IPS DF 4.7 (cell line): Measurements from ENCODE around the gene NKX6-2.

Source experiments
- DNase-seq: peaks from one replicate; pipeline ENCODE4 v3.0.0-alpha.2; 2013; ENCODE audit warnings: low spot score; ENCODE audit errors: extremely low read depth

The NKX6-2 gene

GRCh38 chr10:132738454-132739224 lies 47.3 kb downstream of the NKX6-2 start:
- no peak for DNase-seq

- no peak for DNase-seq
These were observed 48.4 kb downstream of the NKX6-2 start for GRCh38 chr10:132737390-132738048.

- DNase-seq: no peak
These were observed 50.0 kb downstream of the NKX6-2 start for GRCh38 chr10:132735923-132736391.

GRCh38 chr10:132735341-132735775 lies 50.6 kb downstream of the NKX6-2 start:
- DNase-seq: no peak

GRCh38 chr10:132733926-132734325 lies 52.0 kb downstream of the NKX6-2 start:
- DNase-seq: no peak
